Endothelial cell of umbilical vein (primary cell): ENCODE measurements around the gene LRRC8A.

ENCODE experiments used
- CTCF ChIP-seq, 2 donors: IDR thresholded peaks; 1 replicate in 1 of 2; 2 replicates in 1 of 2; pipeline ENCODE4 v1.5.1; 2011; ENCODE audit warnings: low read length in 2 of 2, mild to moderate bottlenecking in 2 of 2, moderate library complexity in 2 of 2, control low read depth in 1 of 2, inconsistent platforms in 1 of 2, low read depth in 1 of 2; ENCODE audit not compliant: insufficient read depth in 1 of 2; ENCODE audit errors: extremely low read depth in 1 of 2
- EZH2 ChIP-seq: IDR thresholded peaks from 2 replicates; pipeline ENCODE4 v1.6.1; 2012; ENCODE audit warnings: borderline replicate concordance, low read depth, mild to moderate bottlenecking, moderate library complexity, low read length, inconsistent platforms; ENCODE audit not compliant: severe bottlenecking

GRCh38 chr9:128927731-128928411 is 45.9 kb downstream of the LRRC8A start:
- TF ChIP-seq CTCF (IDR thresholded peaks at IDR 0.05; ENCODE audit: extremely low read depth in 1 of 2, insufficient read depth in 1 of 2, low read depth in 1 of 2, low read length in 2 of 2) (peak; percentile 74 to 79), EZH2 (no peak)
